ENCODE measurements around the gene PLXNC1.

DNA sequence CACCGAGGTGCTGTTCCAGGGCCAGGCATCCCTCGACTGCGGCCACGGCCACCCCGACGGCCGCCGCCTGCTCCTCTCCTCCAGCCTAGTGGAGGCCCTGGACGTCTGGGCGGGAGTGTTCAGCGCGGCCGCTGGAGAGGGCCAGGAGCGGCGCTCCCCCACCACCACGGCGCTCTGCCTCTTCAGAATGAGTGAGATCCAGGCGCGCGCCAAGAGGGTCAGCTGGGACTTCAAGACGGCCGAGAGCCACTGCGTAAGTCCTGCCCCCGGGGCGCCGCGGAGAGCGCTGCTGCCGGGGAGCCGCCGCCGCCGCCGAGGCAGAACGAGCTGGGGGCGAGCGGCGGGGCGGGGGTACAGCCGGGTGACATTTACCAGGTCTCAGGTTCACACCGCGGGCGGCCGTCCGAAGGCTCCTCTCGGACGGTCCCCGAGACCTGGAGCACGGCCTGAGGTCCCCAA is 1.4 kb downstream of the PLXNC1 start:
- TF ChIP-seq, protein P1, sequence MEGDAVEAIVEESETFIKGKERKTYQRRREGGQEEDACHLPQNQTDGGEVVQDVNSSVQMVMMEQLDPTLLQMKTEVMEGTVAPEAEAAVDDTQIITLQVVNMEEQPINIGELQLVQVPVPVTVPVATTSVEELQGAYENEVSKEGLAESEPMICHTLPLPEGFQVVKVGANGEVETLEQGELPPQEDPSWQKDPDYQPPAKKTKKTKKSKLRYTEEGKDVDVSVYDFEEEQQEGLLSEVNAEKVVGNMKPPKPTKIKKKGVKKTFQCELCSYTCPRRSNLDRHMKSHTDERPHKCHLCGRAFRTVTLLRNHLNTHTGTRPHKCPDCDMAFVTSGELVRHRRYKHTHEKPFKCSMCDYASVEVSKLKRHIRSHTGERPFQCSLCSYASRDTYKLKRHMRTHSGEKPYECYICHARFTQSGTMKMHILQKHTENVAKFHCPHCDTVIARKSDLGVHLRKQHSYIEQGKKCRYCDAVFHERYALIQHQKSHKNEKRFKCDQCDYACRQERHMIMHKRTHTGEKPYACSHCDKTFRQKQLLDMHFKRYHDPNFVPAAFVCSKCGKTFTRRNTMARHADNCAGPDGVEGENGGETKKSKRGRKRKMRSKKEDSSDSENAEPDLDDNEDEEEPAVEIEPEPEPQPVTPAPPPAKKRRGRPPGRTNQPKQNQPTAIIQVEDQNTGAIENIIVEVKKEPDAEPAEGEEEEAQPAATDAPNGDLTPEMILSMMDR (optimal IDR thresholded peaks at IDR 0.05 in 1 of 3, IDR thresholded peaks at IDR 0.05 in 1 of 3, conservative IDR thresholded peaks at IDR 0.05 in 1 of 3; ENCODE audit: extremely low read depth in 1 of 3, insufficient read depth in 2 of 3, low read length in 3 of 3): no peak
- peak; percentile 84 for TF ChIP-seq EZH2 (IDR thresholded peaks at IDR 0.05; ENCODE audit: low read length)
